Measurements from ENCODE around the gene GAB1.

GAB1 gene

DNA sequence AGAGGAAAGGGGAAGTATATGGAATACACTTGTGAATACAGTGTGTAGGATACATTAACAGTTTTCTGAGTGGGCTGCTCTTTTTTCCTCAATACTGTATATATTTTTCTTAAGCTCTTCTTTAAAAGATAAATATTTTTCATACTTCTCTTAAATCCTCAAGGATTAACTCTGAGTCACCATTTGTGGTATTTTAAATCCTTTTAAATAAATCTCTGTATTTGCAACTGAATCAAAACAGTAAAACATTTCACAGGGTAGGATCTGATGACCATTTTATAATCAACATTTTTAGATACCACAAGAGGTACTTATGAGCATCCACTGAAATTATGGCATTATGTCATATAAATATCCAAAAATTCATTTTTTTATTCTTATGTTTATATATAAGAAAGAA lies 87.6 kb downstream of the GAB1 start:
- no peak for DNase-seq

DNA sequence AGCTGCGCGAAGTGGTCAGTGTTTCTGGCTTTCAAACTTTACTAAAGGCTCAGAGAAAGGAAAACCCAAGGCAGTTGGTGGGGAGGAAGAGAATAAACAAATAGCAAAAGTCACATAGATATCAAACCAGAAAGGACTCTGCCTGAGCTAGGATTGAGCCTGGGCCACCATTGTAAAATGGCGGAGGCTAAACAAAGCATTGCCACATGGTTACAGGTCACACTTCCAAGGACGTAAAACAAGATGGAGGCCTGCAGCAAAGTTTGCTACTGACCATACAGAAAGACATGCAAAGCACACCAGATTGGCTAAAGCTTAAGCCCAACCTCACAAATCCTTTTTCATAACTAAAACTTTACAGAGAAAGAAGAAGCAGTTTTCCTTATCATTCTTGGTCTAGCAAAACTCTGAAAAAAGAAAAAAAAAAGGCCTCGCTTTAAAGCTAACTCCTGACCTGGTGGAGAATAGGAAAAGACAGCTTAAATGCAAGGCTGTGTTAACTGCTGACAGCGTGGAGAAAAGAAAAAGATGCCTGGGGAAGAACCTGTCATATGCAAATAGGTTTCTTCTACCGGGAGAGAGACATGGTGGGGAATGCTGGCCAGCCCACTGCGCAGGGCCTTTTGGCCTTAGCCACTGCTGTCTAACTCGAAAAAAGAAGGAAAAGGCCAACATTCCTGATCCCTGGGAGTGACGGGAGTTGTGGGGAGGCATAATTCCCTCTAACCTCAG lies 95.0 kb downstream of the GAB1 start:
- no peak for DNase-seq

DNA sequence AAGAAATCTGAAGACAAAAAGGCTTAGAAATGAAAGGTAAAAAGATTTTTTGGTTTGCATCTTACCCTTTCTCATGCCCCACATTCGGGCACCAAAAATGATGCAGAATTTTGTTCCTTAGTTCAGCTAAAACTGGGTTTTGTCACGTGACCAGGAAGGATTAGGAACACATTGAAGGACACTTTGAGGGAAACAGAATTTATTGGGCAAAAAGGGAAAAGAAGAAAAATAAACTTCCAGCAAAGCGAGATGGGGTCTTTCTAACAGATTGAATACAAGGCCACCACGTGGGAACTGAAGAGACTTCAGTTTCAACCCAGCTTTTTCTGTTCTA lies 95.5 kb downstream of the GAB1 start:
- DNase-seq: no peak

DNA sequence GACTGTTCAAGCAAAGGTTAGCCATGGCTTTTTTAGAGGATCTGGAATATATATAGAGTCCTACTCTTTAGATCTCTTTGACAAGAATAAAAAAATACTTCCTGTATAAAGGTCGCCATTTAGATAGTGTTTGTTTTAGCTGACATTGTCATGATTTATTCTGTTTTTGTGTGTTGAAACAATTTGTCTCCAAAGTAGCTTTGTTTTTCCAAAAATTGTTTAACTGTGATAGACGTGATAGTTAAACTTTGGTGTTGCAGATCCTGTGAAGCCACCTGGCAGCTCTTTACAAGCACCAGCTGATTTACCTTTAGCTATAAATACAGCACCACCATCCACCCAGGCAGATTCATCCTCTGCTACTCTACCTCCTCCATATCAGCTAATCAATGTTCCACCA lies 96.6 kb downstream of the GAB1 start:
- no peak for DNase-seq

DNA sequence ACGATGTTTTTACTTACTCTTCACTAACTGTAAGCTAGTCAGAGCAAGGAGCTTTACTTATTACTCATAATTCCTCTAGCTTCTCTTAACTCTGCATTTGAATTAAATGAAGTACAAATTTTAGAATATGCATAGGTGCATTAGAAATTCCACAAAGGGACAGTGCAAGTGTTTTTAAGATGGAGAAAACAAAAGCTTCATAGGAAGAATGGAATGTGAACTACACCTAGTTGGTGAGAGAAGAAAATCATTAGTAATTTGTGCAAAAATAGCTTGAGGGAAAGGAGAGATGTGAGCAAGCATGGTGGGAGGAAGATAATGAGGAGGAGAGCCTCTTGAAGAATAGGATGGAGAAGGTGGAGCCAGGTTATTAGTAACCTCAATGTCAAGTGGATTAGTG lies 99.3 kb downstream of the GAB1 start:
- no peak for DNase-seq

DNA sequence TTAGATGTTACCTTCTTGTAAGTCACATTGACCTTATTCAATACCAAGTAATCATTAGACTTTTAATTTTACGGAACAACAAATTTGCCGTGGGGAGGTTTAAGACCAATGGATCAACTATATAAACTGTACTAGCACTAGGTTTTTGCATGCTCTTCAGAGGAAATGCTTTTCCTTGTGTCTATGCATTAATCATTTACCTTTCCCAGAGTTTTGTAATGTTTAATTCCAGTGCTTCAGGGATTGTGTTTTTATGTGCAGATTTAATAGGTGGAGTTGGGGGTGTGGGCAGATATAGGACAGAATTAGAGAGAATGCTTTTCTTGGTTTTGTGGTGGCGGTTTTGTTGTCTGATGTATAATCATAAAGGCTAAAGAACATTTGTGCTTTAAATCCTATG lies 100.8 kb downstream of the GAB1 start:
- no peak for DNase-seq

DNA sequence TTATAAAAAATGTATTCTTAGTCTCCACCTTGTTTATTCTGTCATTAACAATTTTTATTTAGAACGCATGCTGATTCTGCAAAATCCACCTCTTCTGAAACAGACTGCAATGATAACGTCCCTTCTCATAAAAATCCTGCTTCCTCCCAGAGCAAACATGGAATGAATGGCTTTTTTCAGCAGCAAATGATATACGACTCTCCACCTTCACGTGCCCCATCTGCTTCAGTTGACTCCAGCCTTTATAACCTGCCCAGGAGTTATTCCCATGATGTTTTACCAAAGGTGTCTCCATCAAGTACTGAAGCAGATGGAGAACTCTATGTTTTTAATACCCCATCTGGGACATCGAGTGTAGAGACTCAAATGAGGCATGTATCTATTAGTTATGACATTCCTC lies 101.3 kb downstream of the GAB1 start:
- no peak for DNase-seq

DNA sequence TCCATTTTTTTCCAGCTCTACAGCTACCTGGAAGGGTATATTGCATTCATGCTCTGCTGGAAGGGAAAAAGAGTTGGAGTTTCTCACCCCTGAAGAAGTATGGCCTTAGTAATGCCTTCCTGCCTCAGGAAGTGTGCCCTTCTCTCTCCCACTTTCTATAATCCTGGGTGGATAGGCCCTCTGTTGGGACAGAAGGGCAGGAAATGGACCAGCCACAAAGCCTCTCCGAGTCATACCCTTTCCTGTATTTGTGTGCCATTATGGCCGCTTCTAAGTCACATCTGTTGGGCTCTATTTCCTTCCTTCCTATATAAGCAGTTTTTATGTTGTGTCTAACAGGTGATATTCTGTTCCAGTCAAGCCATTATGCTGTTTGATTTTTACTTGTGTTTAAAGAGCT lies 102.0 kb downstream of the GAB1 start:
- DNase-seq: no peak

DNA sequence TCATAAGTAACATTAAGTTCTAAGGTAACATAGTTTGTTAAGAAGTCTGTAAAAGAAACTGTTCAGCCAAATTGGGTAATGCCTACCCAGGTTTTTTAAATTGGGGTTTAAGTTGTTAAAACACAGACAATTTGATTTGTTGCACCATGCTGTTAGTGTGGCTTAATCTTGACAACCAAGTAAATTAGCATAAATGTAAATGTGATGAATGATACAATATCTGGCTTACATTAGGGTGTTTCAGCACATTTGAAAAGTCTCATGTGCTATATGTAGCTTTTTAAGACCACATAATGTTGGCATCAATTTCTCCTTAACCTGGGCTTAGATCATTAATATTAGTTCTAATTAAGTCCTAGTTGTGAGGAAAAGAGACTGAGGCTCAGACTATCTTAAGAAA lies 104.4 kb downstream of the GAB1 start:
- DNase-seq: no peak

DNA sequence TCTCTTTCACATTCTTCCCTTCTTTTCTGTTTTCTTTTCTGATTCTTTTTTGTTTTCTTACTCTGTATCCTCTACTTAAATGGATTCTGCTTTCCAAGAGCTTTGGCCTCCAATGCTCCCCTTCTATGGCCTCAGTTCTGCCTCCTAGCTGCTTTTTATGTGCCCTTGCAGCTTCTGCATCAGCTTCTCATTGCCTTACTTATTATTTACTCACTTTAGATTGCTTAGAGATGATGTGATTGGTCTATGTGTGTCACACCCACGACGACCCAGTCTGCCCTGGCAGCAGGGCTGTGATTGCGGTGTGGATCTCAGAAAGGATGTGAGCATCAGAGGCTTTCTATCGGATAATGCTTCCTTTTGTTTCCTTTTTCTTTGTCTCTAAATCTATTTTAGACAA lies 105.0 kb downstream of the GAB1 start:
- no peak for DNase-seq

DNA sequence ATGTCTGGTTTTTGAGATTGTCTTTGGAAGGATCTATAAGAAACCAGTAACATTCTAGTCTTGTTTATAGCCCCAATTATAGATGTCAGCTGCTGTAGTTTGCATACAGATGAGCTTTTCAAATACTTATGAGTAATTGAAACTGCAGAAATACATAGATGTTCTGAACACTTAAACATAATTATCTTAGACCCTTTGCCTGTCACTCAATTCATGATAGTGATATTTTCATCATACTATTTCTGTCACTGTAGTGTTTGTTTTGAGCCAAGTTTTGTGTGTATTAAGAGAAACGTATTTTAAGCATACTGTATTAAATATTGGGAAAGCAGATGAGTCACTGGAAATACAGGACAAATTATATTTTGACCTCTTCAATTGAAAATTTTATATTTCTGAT lies 107.1 kb downstream of the GAB1 start:
- DNase-seq: no peak

DNA sequence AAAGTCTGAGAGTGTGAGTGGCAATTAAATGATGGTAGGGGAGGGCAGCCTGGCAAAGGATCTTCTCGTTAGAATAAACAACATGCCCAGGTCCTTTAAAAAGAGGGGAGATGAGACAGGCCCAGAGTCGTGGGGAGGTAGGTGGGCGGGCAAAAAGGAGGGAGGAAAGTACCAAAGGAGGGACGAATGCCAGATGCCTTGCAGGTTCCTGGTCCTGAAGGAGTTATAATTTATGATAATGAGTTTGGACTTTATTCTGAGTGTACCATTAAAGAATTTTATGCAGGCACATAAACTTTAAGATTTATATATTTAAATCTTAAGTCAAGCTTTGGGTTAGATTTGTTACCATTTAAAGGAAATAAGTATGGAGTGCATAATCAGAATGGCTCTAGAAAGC lies 114.5 kb downstream of the GAB1 start:
- DNase-seq: no peak

DNA sequence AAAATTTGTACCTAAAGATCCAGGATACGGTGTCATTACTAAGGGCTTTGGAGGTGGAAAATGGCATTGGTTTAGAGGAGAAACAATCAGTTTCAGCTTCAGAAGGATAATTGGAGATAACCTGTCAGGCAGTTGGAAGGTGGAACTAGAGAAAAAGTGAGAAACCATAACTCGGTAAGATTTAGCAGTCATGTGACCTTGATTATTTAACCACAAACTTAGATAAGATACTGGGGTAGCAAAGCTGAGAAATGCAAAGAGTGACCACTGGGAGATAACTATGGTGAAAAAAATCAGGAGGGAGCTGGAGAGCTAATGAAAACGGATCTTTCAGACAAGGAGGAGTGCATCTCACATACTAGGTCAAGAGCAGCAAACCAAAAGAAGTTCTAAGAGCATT lies 118.5 kb downstream of the GAB1 start:
- no peak for DNase-seq

DNA sequence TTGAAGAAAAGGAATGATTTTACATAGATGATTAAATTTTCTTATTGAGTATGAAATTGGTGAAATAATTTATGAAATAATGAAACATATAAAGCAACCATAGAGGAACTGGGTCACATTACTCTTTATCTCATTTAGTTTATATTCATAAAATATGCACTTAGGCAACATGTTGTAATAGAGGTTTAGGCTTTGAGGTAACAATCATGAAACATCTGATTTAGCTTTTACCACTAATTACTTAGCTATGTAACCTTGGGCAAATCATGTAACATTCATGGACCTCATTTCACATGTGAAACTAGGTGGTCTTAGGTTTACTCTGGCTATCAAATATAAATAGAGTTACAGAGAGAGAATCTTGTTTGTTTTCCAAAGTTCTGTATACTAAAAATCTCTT lies 122.3 kb downstream of the GAB1 start:
- DNase-seq: no peak

DNA sequence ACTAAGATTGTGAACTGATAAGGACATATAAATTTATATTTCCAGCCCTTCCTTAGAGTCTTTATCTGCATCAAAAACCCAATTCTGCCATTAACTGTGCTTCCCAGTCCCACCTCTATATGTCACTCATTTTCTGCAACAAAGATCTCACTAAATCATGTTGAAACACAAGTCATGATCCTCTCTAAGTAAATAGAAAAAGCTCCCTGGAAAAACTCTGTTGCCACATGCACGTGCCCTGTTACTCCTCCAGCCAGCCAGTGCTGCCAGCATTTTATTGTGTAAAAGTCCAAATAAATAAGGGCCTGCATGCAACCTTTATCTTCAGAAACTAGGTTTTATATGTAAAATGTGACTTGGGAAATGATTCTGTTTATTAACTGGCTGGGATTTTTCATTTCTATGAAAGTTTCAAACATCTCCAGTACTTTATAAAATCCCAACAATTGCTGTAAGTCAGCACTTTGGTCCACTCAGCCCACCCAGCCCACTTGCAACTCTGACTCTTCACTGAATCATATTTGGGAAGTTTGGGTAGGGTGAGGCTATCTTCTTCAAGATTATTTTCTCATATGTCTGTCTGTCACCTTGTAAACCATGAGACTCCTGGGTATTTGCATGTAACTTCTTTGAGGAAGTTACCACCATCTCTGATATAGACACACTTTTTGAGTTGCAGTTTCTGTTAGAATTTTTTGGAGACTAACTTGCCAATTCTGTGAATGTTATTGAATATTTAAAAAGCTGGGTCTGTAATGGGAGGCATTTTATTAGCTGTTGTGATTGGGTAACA lies 136.9 kb downstream of the GAB1 start:
- no peak for DNase-seq

DNA sequence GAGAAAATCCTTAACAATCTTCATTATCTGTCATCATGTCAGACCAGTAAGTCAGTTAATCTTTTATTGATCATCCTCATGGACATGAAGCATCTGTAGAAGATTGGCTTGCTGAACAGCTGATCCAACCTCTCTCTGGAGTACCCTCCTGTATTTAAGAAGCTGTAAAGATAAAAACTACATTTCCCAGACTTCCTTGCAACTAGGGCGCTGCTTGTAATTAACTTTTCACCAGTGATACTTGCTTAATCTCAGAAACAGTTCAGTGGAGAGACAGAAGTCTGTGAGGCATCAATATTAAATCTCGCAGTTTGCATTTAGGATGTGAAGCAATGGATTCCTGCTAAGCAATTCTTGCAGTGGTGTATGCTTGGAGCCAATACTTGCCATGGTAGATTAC lies 140.8 kb downstream of the GAB1 start:
- no peak for DNase-seq

DNA sequence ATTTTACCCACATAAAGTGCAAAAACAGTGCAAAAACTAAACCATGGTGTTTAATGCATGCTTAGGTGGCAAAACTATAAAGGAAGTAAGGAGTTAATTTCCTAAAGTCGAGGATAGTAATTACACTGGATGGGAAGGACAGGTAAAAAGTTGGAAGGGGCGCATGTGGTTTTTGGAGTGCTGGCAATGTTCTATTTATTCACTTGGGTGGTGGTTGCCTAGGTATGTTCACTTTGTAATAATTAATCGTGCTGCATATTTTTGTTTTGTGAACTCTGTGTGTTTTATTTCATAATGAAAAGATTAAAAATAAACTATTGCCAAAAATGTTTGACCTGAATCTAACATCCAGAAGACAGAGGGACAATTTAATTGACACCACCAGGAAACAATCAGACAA lies 144.7 kb downstream of the GAB1 start:
- no peak for DNase-seq

DNA sequence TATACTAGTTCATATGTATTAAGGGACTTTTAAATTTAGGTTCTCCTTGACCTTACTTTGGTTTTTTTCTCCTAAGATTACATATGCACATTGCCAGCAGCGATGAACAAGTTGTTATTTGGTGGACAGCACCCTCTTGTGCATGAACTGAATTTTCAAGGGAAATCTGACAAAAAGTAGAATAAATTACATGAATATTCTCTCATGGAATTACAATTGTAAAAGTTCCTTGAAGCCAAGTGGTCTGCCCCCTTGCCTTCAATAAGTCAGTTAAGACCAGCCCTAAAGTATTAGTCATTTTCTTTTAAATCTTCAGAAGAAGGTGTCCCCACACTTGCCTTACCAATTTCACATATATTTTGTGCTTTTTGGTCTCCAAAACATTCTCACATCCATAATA lies 146.2 kb downstream of the GAB1 start:
- DNase-seq: no peak

DNA sequence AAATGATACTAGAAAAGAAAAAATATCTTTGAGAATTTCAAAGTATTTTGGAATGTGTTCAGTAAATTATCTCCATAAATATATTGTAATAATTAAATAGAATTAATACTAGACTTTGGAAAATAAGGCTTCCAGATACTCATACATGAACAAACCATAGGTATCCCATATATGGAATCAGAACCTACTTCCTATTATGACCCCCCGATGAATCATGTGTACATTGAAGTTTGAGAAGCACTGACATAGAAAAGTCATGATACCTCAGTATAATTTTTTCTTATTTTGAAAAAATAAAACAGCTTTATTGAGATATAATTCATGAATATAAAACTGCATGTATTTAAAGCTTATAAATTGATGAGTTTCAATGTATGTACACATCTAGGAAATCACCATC lies 149.6 kb downstream of the GAB1 start:
- no peak for DNase-seq

DNA sequence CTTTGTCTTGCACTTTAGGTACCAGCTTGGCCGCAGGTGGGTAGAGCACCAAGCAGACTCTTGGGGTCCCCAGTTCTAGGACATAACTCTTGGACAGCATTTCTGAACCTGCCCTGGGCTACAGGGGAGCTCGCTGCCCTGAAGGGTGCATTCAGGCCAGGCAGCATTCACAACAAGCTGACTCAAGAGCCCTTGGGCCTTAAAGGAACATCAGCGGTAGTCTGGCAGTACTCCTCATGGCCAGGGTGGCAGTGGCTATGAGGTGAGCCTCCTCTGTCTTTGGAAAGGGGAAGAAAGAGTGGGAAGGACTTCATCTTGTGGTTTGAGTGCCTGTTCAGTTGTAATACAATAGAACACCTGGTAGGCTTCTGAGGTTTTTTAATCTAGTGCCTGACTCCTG lies 152.0 kb downstream of the GAB1 start:
- DNase-seq: no peak

DNA sequence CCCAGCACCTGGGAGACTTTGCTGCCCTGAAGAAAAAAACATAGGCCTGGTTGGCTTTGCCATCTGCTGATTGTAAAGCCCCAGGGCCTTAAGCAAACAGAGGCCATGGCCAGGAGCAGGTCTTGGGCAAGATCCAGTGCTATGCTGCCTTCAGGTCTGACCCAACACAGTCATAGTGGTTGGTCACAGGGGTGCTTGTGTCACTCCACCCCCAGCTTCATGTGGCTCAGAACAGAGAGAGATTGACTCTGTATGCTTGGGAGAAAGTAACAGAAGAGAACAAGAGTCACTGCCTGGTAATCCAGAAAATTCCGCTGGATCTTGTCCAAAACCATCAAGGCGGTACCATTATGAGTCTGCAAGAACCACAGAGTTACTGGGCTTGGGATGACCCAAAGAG lies 152.4 kb downstream of the GAB1 start:
- DNase-seq: no peak

DNA sequence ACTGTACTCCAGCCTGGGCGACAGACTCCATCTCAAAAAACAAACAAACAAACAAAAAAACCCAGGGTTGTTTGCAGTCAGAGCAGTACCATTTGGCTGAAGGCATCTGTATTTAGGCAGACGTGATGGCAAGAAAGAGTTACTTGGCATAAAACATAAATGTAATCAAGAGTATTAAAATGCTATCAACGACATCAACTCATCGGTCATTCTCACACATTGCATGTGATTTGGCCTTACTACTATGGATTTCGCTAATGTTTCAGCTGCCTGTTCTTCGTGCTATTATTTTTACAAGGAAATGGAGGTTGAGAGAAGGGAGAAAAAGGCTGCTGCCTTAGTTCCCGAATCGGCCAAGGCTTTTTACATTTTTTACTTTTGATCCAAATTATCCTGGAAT lies 161.3 kb downstream of the GAB1 start:
- DNase-seq: no peak

DNA sequence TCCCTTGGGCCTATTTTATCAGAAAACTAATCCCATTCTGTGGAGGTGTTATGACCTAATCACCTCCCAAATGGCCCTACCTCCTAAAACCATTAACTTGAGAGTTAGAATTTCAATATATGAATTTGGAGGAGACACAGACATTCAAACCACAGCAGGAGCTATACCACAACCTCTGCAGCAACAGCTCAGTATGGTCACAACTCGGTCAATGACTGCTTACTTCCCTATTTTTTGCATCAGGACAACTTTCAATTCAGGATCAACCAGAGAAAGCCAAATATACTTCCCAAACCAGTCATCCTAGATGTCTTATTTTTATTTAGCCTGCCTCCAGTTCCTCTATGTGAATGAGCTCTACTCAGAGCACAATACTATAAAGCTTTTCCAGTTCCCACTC lies 165.6 kb downstream of the GAB1 start:
- DNase-seq: no peak

DNA sequence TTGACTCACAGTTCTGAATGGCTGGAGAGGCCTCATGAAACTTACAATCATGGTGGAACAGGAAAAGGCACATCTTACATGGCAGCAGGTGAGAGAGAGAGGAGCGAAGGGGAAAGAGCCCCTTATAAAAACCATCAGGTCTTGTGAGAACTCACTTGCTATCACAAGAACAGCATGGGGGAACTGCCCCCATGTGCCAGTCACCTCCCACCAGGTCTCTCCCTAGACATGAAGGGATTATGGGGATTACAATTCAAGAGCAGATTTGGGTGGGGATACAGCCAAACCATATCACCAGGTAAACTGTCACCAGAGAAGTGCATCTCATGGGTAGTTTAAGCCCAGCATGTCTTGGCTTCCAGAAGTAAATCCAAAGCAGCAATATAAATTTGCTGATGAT lies 169.4 kb downstream of the GAB1 start:
- no peak for DNase-seq

DNA sequence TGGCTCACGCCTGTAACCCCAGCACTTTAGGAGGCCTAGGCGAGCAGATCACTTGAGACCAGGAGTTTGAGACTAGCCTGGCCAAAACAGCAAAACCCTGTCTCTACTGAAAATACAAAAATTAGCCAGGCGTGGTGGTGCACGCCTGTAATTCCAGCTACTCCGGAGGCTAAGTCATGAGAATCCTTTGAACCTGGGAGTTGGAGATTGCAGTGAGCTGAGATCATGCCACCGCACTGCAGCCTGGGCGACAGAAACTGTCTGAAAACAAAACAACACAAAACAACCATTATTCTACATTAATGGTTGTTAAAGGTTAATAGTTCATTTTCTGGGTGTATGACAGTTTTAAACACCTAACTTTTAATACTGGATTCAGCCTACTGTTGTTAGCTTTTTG lies 175.2 kb downstream of the GAB1 start:
- DNase-seq: no peak
